ENCODE data around the gene ASB5. TPM values are rescaled to one million over a fixed set of nuclear protein-coding genes. Genes with fewer than 3 reads are reported as not detected.
"Not testable (repeated sequence)": the region's sequence is repeated elsewhere in the genome, so short reads cannot be mapped to it uniquely, and the experiment has no call there.

ASB5 gene
- total and polyA plus RNA-seq, 8 donors: 1.8 to 19.6 (median 2.3) TPM; not detected in 2

DNA sequence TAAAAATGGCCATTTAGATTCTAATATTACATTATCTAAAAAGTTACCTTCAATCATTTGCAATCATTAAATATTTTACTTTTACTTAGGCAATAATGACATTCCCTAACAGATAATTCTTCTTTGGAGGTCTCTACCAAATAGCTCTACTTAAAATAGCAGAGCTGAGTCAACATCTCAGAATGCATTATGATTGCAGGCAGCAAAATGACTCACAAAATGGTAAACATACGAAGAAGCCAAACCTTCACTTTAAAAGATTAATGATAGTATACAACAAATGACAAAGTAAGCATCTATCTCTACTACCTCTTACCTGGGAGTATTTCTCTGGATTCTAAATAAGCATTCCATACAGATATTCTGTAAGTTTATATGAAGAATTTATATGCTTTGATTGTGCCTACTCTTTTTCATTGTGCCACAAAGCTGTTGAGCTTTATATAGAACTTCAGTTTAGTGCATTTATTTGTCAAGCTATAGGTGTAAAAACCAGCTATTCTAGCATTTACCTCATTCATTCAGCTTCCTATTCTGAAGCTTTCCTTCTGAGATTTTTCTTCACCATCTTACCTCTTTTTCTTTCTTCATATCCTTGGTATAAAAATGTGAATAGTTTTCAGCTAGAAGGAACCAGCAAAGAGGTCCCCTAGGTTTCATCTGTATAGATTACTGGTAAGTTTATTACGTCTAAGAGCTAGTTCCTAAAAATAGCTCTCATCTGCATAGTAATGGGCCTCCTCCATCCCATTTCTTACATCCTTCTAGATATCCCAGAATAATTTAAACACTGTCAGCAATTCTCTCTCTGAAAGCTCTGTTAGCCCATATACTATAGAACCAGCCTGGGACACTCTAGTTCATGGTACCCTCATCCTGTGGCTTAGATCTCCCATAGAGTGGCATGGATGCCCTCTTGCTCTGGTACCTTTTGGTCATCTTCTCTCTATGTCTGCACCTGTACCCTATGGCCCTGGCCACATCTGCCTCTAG lies 33.6 kb upstream of the ASB5 start:
- intact Hi-C loops (cut with DNase I; ENCODE audit: low total_unique reads): no loop called here
- WGBS, 5 donors: 26 to 52% (median 37%) methylated on average over 2 of the region's 2 CpGs
- Histone ChIP-seq H3K4me3 (no peak overlapping the region), H3K9me3 (no peaks in the 10 kb centered on the region), H3K4me1 (peaks cover 0 to 9% (median 0%) of the 10 kb centered on the region in 4 donors), H3K27me3 (no peaks in the 10 kb centered on the region), H3K27ac (no peak overlapping the region), H3K36me3 (no peaks in the 10 kb centered on the region)
- peak in 1 of 3 donors; percentile 18 for TF ChIP-seq POLR2AphosphoS5 (IDR thresholded peaks at IDR 0.05)
- no peak for TF ChIP-seq POLR2A (IDR thresholded peaks at IDR 0.05)
- no peak for DNase-seq

DNA sequence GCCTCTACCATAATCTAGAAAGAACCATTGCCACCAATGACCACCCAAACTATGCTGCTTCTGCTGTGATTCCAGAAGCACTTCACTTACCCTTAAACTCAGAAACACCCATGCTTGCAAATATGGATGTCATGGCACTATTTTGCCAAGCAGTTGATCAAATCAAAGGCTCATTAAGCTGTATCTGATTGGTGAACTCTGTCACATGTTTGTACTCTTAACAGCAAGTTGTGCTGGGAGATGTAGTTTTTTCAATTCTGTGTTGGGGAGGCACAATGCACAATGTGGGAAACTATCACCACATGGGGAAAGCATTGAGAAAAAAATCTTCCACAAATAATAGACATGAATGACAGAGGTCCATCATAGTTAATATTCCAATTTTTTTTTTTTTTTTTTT lies 31.5 kb upstream of the ASB5 start:
- no peak for TF ChIP-seq POLR2A (IDR thresholded peaks at IDR 0.05)
- no peak for TF ChIP-seq EP300 (IDR thresholded peaks at IDR 0.05)
- TF ChIP-seq POLR2AphosphoS5 (IDR thresholded peaks at IDR 0.05): no peak
- TF ChIP-seq, protein P1, sequence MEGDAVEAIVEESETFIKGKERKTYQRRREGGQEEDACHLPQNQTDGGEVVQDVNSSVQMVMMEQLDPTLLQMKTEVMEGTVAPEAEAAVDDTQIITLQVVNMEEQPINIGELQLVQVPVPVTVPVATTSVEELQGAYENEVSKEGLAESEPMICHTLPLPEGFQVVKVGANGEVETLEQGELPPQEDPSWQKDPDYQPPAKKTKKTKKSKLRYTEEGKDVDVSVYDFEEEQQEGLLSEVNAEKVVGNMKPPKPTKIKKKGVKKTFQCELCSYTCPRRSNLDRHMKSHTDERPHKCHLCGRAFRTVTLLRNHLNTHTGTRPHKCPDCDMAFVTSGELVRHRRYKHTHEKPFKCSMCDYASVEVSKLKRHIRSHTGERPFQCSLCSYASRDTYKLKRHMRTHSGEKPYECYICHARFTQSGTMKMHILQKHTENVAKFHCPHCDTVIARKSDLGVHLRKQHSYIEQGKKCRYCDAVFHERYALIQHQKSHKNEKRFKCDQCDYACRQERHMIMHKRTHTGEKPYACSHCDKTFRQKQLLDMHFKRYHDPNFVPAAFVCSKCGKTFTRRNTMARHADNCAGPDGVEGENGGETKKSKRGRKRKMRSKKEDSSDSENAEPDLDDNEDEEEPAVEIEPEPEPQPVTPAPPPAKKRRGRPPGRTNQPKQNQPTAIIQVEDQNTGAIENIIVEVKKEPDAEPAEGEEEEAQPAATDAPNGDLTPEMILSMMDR (IDR thresholded peaks at IDR 0.05): no peak
- intact Hi-C loops (cut with DNase I; ENCODE audit: low total_unique reads): no loop called here
- no peak overlapping the region for H3K4me3 ChIP-seq

DNA sequence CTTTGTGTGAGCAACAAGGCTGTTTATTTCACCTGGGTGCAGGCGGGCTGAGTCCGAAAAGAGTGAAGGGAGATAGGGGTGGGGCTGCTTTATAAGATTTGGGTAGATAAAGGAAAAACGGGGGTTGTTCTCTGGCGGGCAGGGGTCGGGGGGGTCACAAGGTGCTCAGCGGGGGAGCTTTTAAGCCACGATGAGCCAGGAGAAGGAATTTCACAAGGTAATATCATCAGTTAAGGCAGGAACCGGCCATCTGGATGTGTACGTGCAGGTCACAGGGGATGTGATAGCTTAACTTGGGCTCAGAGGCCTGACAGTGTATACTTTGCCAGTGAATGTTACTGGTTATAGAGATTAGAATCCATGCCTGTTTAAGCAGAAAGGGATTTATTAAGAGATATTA lies 31.0 kb upstream of the ASB5 start:
- DNase-seq: no peak
- TF ChIP-seq, protein P1 (IDR thresholded peaks at IDR 0.05): no peak
- no peak for TF ChIP-seq POLR2A (IDR thresholded peaks at IDR 0.05)
- TF ChIP-seq POLR2AphosphoS5 (IDR thresholded peaks at IDR 0.05): no peak
- TF ChIP-seq EP300 (IDR thresholded peaks at IDR 0.05): no peak
- no peaks in the 10 kb centered on the region for H3K9me3 ChIP-seq
- H3K4me1 ChIP-seq: peaks cover 0 to 9% (median 0%) of the 10 kb centered on the region in 4 donors
- H3K27ac ChIP-seq: no peak overlapping the region
- no peak overlapping the region for H3K4me3 ChIP-seq
- H3K27me3 ChIP-seq: no peaks in the 10 kb centered on the region
- H3K36me3 ChIP-seq: no peaks in the 10 kb centered on the region
- intact Hi-C loops (cut with DNase I; ENCODE audit: low total_unique reads): no loop called here
- WGBS, 5 donors: 73 to 90% (median 81%) methylated on average over 7 to 9 of the region's 9 CpGs

More for the DNA sequence above, 31.5 kb upstream of the ASB5 start:
- H3K9me3 ChIP-seq: no peaks in the 10 kb centered on the region
- no peaks in the 10 kb centered on the region for H3K36me3 ChIP-seq
- H3K27me3 ChIP-seq: no peaks in the 10 kb centered on the region
- peaks cover 0 to 9% (median 0%) of the 10 kb centered on the region in 4 donors for H3K4me1 ChIP-seq
- H3K27ac ChIP-seq: no peak overlapping the region
- DNase-seq: no peak

DNA sequence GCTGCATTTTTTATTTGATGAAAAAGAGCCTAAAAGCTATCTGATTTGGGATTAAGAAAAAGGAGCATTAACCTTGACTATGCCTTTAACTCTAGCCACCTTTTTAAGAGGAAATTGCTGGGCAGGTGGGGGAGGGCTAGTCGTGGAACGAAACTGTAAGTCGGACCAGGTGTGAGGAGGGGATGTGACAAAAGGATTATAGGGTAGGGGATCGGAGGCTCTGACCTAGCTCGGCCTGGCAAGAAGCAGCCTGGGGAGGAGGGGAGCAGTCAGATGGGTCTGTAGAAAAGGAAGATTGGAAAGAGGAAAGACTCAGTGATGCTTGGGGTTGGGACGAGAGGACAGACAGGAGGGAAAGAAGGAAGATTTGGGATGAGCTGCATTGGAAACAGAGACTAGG lies 29.6 kb upstream of the ASB5 start:
- 75 to 84% (median 83%) methylated on average over 6 of the region's 6 CpGs for WGBS, 5 donors
- no peaks in the 10 kb centered on the region for H3K27me3 ChIP-seq
- DNase-seq: no peak
- no peak overlapping the region for H3K27ac ChIP-seq
- H3K9me3 ChIP-seq: no peaks in the 10 kb centered on the region
- H3K4me1 ChIP-seq: peaks cover 0 to 9% (median 0%) of the 10 kb centered on the region in 4 donors
- no peak overlapping the region for H3K4me3 ChIP-seq
- intact Hi-C loops (cut with DNase I; ENCODE audit: low total_unique reads): no loop called here
- no peaks in the 10 kb centered on the region for H3K36me3 ChIP-seq
- no peak for TF ChIP-seq EP300 (IDR thresholded peaks at IDR 0.05)
- TF ChIP-seq POLR2AphosphoS5 (IDR thresholded peaks at IDR 0.05): no peak
- no peak for TF ChIP-seq POLR2A (IDR thresholded peaks at IDR 0.05)
- TF ChIP-seq, protein P1 (IDR thresholded peaks at IDR 0.05): no peak

DNA sequence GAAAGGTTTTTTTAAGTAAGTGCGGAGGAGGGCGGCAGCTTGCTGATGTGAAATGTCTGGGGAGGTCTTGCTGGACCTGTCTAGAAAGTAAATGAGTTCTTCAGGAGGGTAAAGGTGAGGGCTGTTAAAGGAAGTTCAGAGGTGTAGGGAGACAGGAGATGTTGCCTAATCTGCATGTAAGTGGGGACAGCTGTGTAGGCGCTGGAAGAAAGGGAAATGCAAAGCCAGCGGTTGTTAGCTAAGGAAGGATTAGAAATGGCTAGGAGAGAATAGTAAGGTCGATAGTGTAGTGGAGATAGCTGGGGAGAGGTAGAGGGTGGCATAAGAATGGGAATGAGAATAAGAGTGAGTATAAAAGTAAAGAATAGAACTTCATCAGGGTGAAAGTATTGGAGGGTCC lies 26.9 kb upstream of the ASB5 start:
- H3K27ac ChIP-seq; H3K36me3 ChIP-seq; H3K27me3 ChIP-seq; H3K4me1 ChIP-seq; DNase-seq; intact Hi-C loops (cut with DNase I; ENCODE audit: low total_unique reads); H3K9me3 ChIP-seq; H3K4me3 ChIP-seq: not testable (repeated sequence)
- WGBS, 5 donors: 52 to 62% (median 52%) methylated on average over 5 of the region's 5 CpGs

Measured in stomach (tissue), 9 donors.